Stimulated activated CD4-positive, alpha-beta T cell treated with anti-CD3 and anti-CD28 coated beads, Interleukin-4, amount 100 ng/mL, for 4 hours (primary cell): ENCODE results near the gene BICD2.

Experiments
- DNase-seq, 2 experiments: peaks; one replicate each; pipeline ENCODE4 v3.0.0-alpha.2; 2020

Gene BICD2

GRCh38 chr9:92726971-92727715 lies 37.5 kb downstream of the BICD2 start:
- DNase-seq: no peak

- DNase-seq: no peak
Observed at GRCh38 chr9:92726348-92726747, 38.3 kb downstream of the BICD2 start.

GRCh38 chr9:92725766-92726165 lies 38.9 kb downstream of the BICD2 start:
- no peak for DNase-seq

GRCh38 chr9:92725266-92725545 lies 39.4 kb downstream of the BICD2 start:
- DNase-seq: no peak

- DNase-seq: no peak
Observed at GRCh38 chr9:92724528-92725265, 39.9 kb downstream of the BICD2 start.

- DNase-seq: no peak
Observed at GRCh38 chr9:92723801-92724323, 40.8 kb downstream of the BICD2 start.

GRCh38 chr9:92723299-92723625 lies 41.4 kb downstream of the BICD2 start:
- DNase-seq: no peak

GRCh38 chr9:92722386-92723298 lies 42.0 kb downstream of the BICD2 start:
- DNase-seq: no peak

- DNase-seq: no peak
Observed at GRCh38 chr9:92721548-92721947, 43.1 kb downstream of the BICD2 start.

- no peak for DNase-seq
Observed at GRCh38 chr9:92720807-92721535, 43.7 kb downstream of the BICD2 start.

- no peak for DNase-seq
Observed at GRCh38 chr9:92720209-92720765, 44.3 kb downstream of the BICD2 start.

GRCh38 chr9:92719028-92719647 lies 45.5 kb downstream of the BICD2 start:
- DNase-seq: no peak

GRCh38 chr9:92718086-92719001 lies 46.3 kb downstream of the BICD2 start:
- DNase-seq: no peak

- no peak for DNase-seq
Observed at GRCh38 chr9:92717201-92718085, 47.2 kb downstream of the BICD2 start.

GRCh38 chr9:92716557-92716956 lies 48.1 kb downstream of the BICD2 start:
- DNase-seq: peak; percentile 69 to 80

GRCh38 chr9:92715488-92716231 lies 49.0 kb downstream of the BICD2 start:
- DNase-seq: no peak

- DNase-seq: no peak
Observed at GRCh38 chr9:92714787-92715487, 49.7 kb downstream of the BICD2 start.

- DNase-seq: no peak
Observed at GRCh38 chr9:92714016-92714415, 50.6 kb downstream of the BICD2 start.
